Mucosa of stomach (tissue), 1 donor: ENCODE measurements around the gene NPHP4.

Source experiments
- H3K27me3 ChIP-seq: one replicate; pipeline ENCODE4 v1.7.0; 2013; ENCODE audit warnings: mild to moderate bottlenecking, low read length; ENCODE audit not compliant: control insufficient read depth, insufficient read depth
- H3K36me3 ChIP-seq: one replicate; pipeline ENCODE4 v1.7.0; 2013; ENCODE audit warnings: low read length; ENCODE audit not compliant: control insufficient read depth, insufficient read depth
- H3K4me1 ChIP-seq: one replicate; pipeline ENCODE4 v1.7.0; 2013; ENCODE audit warnings: mild to moderate bottlenecking, low read length; ENCODE audit not compliant: control insufficient read depth, insufficient read depth
- H3K4me3 ChIP-seq: one replicate; pipeline ENCODE4 v1.7.0; 2013; ENCODE audit warnings: low read length
- H3K9ac ChIP-seq: one replicate; pipeline ENCODE4 v1.7.0; 2013; ENCODE audit warnings: mild to moderate bottlenecking, low read length, moderate library complexity
- H3K9me3 ChIP-seq: one replicate; pipeline ENCODE4 v1.7.0; 2013; ENCODE audit warnings: mild to moderate bottlenecking, low read length, moderate library complexity; ENCODE audit not compliant: control insufficient read depth
- donor health status: Pancreatic carcinoma.

NPHP4 gene

GRCh38 chr1:5953386-5953785 is 38.8 kb downstream of the NPHP4 start:
- H3K4me3 ChIP-seq: no peak overlapping the region
- no peaks in the 10 kb centered on the region for H3K36me3 ChIP-seq
- H3K4me1 ChIP-seq: no peaks in the 10 kb centered on the region
- H3K9me3 ChIP-seq: no peaks in the 10 kb centered on the region
- H3K27me3 ChIP-seq: no peaks in the 10 kb centered on the region
- H3K9ac ChIP-seq: no peak overlapping the region

GRCh38 chr1:5951846-5952410 is 40.3 kb downstream of the NPHP4 start:
- Histone ChIP-seq H3K4me3 (no peak overlapping the region), H3K27me3 (no peaks in the 10 kb centered on the region), H3K36me3 (no peaks in the 10 kb centered on the region), H3K4me1 (no peaks in the 10 kb centered on the region), H3K9me3 (no peaks in the 10 kb centered on the region), H3K9ac (no peak overlapping the region)

GRCh38 chr1:5950994-5951785 is 41.0 kb downstream of the NPHP4 start:
- no peaks in the 10 kb centered on the region for H3K9me3 ChIP-seq
- no peaks in the 10 kb centered on the region for H3K36me3 ChIP-seq
- no peaks in the 10 kb centered on the region for H3K4me1 ChIP-seq
- H3K9ac ChIP-seq: no peak overlapping the region
- no peaks in the 10 kb centered on the region for H3K27me3 ChIP-seq
- H3K4me3 ChIP-seq: no peak overlapping the region

- no peaks in the 10 kb centered on the region for H3K4me1 ChIP-seq
- no peaks in the 10 kb centered on the region for H3K9me3 ChIP-seq
- H3K27me3 ChIP-seq: no peaks in the 10 kb centered on the region
- H3K36me3 ChIP-seq: no peaks in the 10 kb centered on the region
- H3K4me3 ChIP-seq: no peak overlapping the region
- H3K9ac ChIP-seq: no peak overlapping the region
These were observed 41.9 kb downstream of the NPHP4 start for GRCh38 chr1:5950201-5950895.

GRCh38 chr1:5949761-5950100 is 42.5 kb downstream of the NPHP4 start:
- Histone ChIP-seq H3K9me3 (no peaks in the 10 kb centered on the region), H3K9ac (no peak overlapping the region), H3K4me1 (no peaks in the 10 kb centered on the region), H3K4me3 (no peak overlapping the region), H3K27me3 (no peaks in the 10 kb centered on the region), H3K36me3 (no peaks in the 10 kb centered on the region)

- no peak overlapping the region for H3K4me3 ChIP-seq
- no peaks in the 10 kb centered on the region for H3K4me1 ChIP-seq
- no peaks in the 10 kb centered on the region for H3K27me3 ChIP-seq
- H3K9ac ChIP-seq: no peak overlapping the region
- no peaks in the 10 kb centered on the region for H3K9me3 ChIP-seq
- no peaks in the 10 kb centered on the region for H3K36me3 ChIP-seq
These were observed 43.0 kb downstream of the NPHP4 start for GRCh38 chr1:5949085-5949760.

- H3K9me3 ChIP-seq: no peaks in the 10 kb centered on the region
- no peaks in the 10 kb centered on the region for H3K27me3 ChIP-seq
- no peak overlapping the region for H3K4me3 ChIP-seq
- no peaks in the 10 kb centered on the region for H3K36me3 ChIP-seq
- H3K9ac ChIP-seq: no peak overlapping the region
- H3K4me1 ChIP-seq: no peaks in the 10 kb centered on the region
These were observed 43.6 kb downstream of the NPHP4 start for GRCh38 chr1:5948681-5949005.

GRCh38 chr1:5947978-5948680 is 44.1 kb downstream of the NPHP4 start:
- H3K4me1 ChIP-seq: no peaks in the 10 kb centered on the region
- H3K9me3 ChIP-seq: no peaks in the 10 kb centered on the region
- H3K9ac ChIP-seq: no peak overlapping the region
- no peaks in the 10 kb centered on the region for H3K36me3 ChIP-seq
- H3K4me3 ChIP-seq: no peak overlapping the region
- H3K27me3 ChIP-seq: no peaks in the 10 kb centered on the region

GRCh38 chr1:5947071-5947821 is 45.0 kb downstream of the NPHP4 start:
- H3K4me3 ChIP-seq: no peak overlapping the region
- H3K27me3 ChIP-seq: no peaks in the 10 kb centered on the region
- H3K36me3 ChIP-seq: no peaks in the 10 kb centered on the region
- H3K4me1 ChIP-seq: no peaks in the 10 kb centered on the region
- H3K9ac ChIP-seq: no peak overlapping the region
- no peaks in the 10 kb centered on the region for H3K9me3 ChIP-seq

GRCh38 chr1:5945445-5945844 is 46.8 kb downstream of the NPHP4 start:
- no peak overlapping the region for H3K9ac ChIP-seq
- no peaks in the 10 kb centered on the region for H3K27me3 ChIP-seq
- no peaks in the 10 kb centered on the region for H3K9me3 ChIP-seq
- no peaks in the 10 kb centered on the region for H3K4me1 ChIP-seq
- H3K4me3 ChIP-seq: no peak overlapping the region
- H3K36me3 ChIP-seq: no peaks in the 10 kb centered on the region

- H3K9ac ChIP-seq: no peak overlapping the region
- no peaks in the 10 kb centered on the region for H3K9me3 ChIP-seq
- H3K4me3 ChIP-seq: no peak overlapping the region
- no peaks in the 10 kb centered on the region for H3K27me3 ChIP-seq
- H3K36me3 ChIP-seq: no peaks in the 10 kb centered on the region
- H3K4me1 ChIP-seq: no peaks in the 10 kb centered on the region
These were observed 47.4 kb downstream of the NPHP4 start for GRCh38 chr1:5944843-5945167.
